AG04450 (cell line): ENCODE results near the gene ZNF746. TPM values are rescaled to one million over a fixed set of nuclear protein-coding genes. Genes with fewer than 3 reads are reported as not detected.
A peak's percentile ranks its signal among the peaks of the same experiment; 100 is the strongest.

Experiments used
- CTCF ChIA-PET: fragments of 300-600, 350-600 bp; formaldehyde crosslinking; extraction: SDS; loops from one replicate; lab custom pipeline; 2022; ENCODE audit warnings: antibody characterized with exemption, inconsistent platforms; lab: Charles Lee
- POLR2A ChIA-PET: fragments of 350-600 bp; formaldehyde crosslinking; extraction: SDS; loops from one replicate; lab custom pipeline; 2021; ENCODE audit warnings: antibody characterized with exemption, inconsistent platforms; lab: Yijun Ruan, JAX
- DNase-seq: peaks from one replicate; pipeline ENCODE4 v3.0.0-alpha.2; 2011; ENCODE audit warnings: low read depth, low spot score
- H3K27ac ChIP-seq: one replicate; pipeline ENCODE4 v1.5.1; 2012; ENCODE audit warnings: low read depth, low read length, control low read depth
- H3K27me3 ChIP-seq: one replicate; pipeline ENCODE4 v1.6.0; 2012; ENCODE audit warnings: low read length; ENCODE audit not compliant: control insufficient read depth, insufficient read depth
- H3K4me3 ChIP-seq: 2 replicates; pipeline ENCODE4 v1.5.1; 2011; ENCODE audit warnings: mild to moderate bottlenecking, low read depth, low read length, control low read depth
- H3K9me3 ChIP-seq: 2 replicates; pipeline ENCODE4 v1.5.1; 2012; ENCODE audit warnings: low read length; ENCODE audit not compliant: control insufficient read depth, insufficient read depth
- CTCF ChIP-seq: IDR thresholded peaks from 2 replicates; pipeline ENCODE4 v1.5.1; 2011; ENCODE audit warnings: low read depth, low read length, control low read depth, inconsistent platforms
- polyA plus RNA-seq: library from polyadenylated mRNA; depleted of rRNA; stranded (reverse); fragments of >200 nt; gene quantifications from 2 replicates; pipeline ENCODE4 v1.2.3, GENCODE V29; 2011

Gene ZNF746
- polyA plus RNA-seq, 1 experiment = 4.6 TPM

GRCh38 chr7:149459540-149460452 is 37.8 kb downstream of the ZNF746 start:
- DNase-seq = no peak
- ChIA-PET POLR2A (interaction anchor here (0.6 to 1.7 kb wide), 4 partner anchors 15 to 150 kb away, joined by 3 to 12 read pairs (median 4); no protein-coding TSS in a partner anchor), CTCF (interaction anchor here (0.6 to 1.6 kb wide), 8 partner anchors 13 to 149 kb away, joined by 3 to 7 read pairs (median 3); no protein-coding TSS in a partner anchor)
- TF ChIP-seq CTCF = no peak
- Histone ChIP-seq H3K27me3 (peaks cover 3% of the 10 kb centered on the region), H3K27ac (no peak overlapping the region), H3K9me3 (no peaks in the 10 kb centered on the region), H3K4me3 (peak overlapping the region; percentile 67)

- ChIA-PET POLR2A (no interaction called here), CTCF (interaction anchor here (0.6 to 1.6 kb wide), 6 partner anchors 25 to 149 kb away, joined by 3 to 7 read pairs (median 4); no protein-coding TSS in a partner anchor)
- no peak for DNase-seq
- Histone ChIP-seq H3K27ac (no peak overlapping the region), H3K4me3 (peak overlapping the region; percentile 67), H3K9me3 (no peaks in the 10 kb centered on the region), H3K27me3 (no peaks in the 10 kb centered on the region)
- TF ChIP-seq CTCF = no peak
Measured at GRCh38 chr7:149459201-149459539, 38.4 kb downstream of the ZNF746 start.

- ChIA-PET CTCF (interaction anchor here (0.9 to 1.6 kb wide), 4 partner anchors 34 to 332 kb away, joined by 5 to 7 read pairs (median 6); no protein-coding TSS in a partner anchor), POLR2A (no interaction called here)
- Histone ChIP-seq H3K27ac (no peak overlapping the region), H3K27me3 (no peaks in the 10 kb centered on the region), H3K4me3 (0 out of 2 replicates have a peak overlapping the region, but pooled peaks have one; percentile 10), H3K9me3 (no peaks in the 10 kb centered on the region)
- no peak for TF ChIP-seq CTCF
- DNase-seq = no peak
Measured at GRCh38 chr7:149458235-149458634, 39.4 kb downstream of the ZNF746 start.

- Histone ChIP-seq H3K9me3 (no peaks in the 10 kb centered on the region), H3K27me3 (no peaks in the 10 kb centered on the region), H3K27ac (no peak overlapping the region), H3K4me3 (no peak overlapping the region)
- ChIA-PET CTCF (interaction anchor here (0.9 to 1.6 kb wide), 2 partner anchors 147 to 331 kb away, joined by 5 to 7 read pairs; no protein-coding TSS in a partner anchor), POLR2A (no interaction called here)
- no peak for TF ChIP-seq CTCF
- no peak for DNase-seq
Measured at GRCh38 chr7:149457766-149458165, 39.8 kb downstream of the ZNF746 start.
